NCI-H345 (cell line): ENCODE measurements around the gene OSMR.

Experiments used
- DNase-seq: peaks from one replicate; lab custom pipeline; 2025; lab: John Stamatoyannopoulos, UW

OSMR gene

GRCh38 chr5:38926121-38926520 is 80.3 kb downstream of the OSMR start:
- DNase-seq, result no peak

GRCh38 chr5:38927470-38927869 is 81.7 kb downstream of the OSMR start:
- DNase-seq, result no peak

GRCh38 chr5:38929838-38930237 is 84.0 kb downstream of the OSMR start:
- no peak for DNase-seq

- no peak for DNase-seq
Observed at GRCh38 chr5:38931731-38932130, 85.9 kb downstream of the OSMR start.

GRCh38 chr5:38932854-38933408 is 87.1 kb downstream of the OSMR start:
- no peak for DNase-seq

GRCh38 chr5:38935437-38935836 is 89.6 kb downstream of the OSMR start:
- no peak for DNase-seq

GRCh38 chr5:38936269-38936668 is 90.5 kb downstream of the OSMR start:
- DNase-seq, result no peak

GRCh38 chr5:38938424-38938823 is 92.6 kb downstream of the OSMR start:
- no peak for DNase-seq

- no peak for DNase-seq
Observed at GRCh38 chr5:38938973-38939372, 93.2 kb downstream of the OSMR start.

GRCh38 chr5:38940230-38940858 is 94.5 kb downstream of the OSMR start:
- DNase-seq, result no peak

- DNase-seq, result no peak
Observed at GRCh38 chr5:38941912-38942311, 96.1 kb downstream of the OSMR start.

- DNase-seq, result no peak
Observed at GRCh38 chr5:38944282-38944681, 98.5 kb downstream of the OSMR start.

GRCh38 chr5:38948501-38948900 is 102.7 kb downstream of the OSMR start:
- no peak for DNase-seq

GRCh38 chr5:38953426-38954012 is 107.7 kb downstream of the OSMR start:
- DNase-seq, result no peak

GRCh38 chr5:38961691-38962090 is 115.9 kb downstream of the OSMR start:
- no peak for DNase-seq

GRCh38 chr5:38968665-38969064 is 122.9 kb downstream of the OSMR start:
- DNase-seq, result no peak

- no peak for DNase-seq
Observed at GRCh38 chr5:38978036-38978435, 132.2 kb downstream of the OSMR start.

GRCh38 chr5:38979535-38979934 is 133.7 kb downstream of the OSMR start:
- no peak for DNase-seq
